ENCODE measurements around the gene TOPBP1. TPM values are rescaled to one million over a fixed set of nuclear protein-coding genes. Genes with fewer than 3 reads are reported as not detected.
A peak's percentile ranks its signal among the peaks of the same experiment; 100 is the strongest.

Gene TOPBP1
- total RNA-seq, 4 donors from 2014 or later, result 15.6 to 29.1 (median 17.5) TPM

DNA sequence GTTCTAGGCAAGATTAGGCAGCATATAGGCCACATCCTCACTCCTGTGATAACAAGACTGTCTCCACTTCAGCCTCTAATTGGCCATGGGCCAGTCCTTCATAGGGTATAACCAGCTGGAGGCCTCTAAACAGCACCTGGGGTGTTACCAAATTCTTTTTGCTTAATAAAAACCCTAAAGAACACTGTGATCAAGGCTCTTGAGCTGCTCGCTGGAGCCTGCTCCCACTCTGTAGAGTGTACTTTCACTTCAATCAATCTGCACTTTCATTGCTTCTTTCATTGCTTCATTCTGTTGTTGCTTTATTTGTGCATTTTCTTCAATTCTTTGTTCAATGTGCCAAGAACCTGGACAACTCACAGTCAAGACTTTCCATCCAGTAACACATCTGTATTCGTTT, 36.2 kb upstream of the TOPBP1 start:
- no peaks in the 10 kb centered on the region for H3K4me1 ChIP-seq
- H3K4me3 ChIP-seq, result no peak overlapping the region
- peaks cover 0 to 4% (median 0%) of the 10 kb centered on the region in 4 donors for H3K9me3 ChIP-seq
- H3K27ac ChIP-seq (replicated peaks in 1 of 4), result no peak overlapping the region
- H3K27me3 ChIP-seq, result no peaks in the 10 kb centered on the region
- 80% methylated on average over 2 of the region's 2 CpGs for WGBS
- TF ChIP-seq EP300 (IDR thresholded peaks at IDR 0.05), result no peak
- no peak for TF ChIP-seq POLR2A (IDR thresholded peaks at IDR 0.05; ENCODE audit: low read depth)
- TF ChIP-seq, protein P1, sequence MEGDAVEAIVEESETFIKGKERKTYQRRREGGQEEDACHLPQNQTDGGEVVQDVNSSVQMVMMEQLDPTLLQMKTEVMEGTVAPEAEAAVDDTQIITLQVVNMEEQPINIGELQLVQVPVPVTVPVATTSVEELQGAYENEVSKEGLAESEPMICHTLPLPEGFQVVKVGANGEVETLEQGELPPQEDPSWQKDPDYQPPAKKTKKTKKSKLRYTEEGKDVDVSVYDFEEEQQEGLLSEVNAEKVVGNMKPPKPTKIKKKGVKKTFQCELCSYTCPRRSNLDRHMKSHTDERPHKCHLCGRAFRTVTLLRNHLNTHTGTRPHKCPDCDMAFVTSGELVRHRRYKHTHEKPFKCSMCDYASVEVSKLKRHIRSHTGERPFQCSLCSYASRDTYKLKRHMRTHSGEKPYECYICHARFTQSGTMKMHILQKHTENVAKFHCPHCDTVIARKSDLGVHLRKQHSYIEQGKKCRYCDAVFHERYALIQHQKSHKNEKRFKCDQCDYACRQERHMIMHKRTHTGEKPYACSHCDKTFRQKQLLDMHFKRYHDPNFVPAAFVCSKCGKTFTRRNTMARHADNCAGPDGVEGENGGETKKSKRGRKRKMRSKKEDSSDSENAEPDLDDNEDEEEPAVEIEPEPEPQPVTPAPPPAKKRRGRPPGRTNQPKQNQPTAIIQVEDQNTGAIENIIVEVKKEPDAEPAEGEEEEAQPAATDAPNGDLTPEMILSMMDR (IDR thresholded peaks at IDR 0.05), result no peak
- no peak for TF ChIP-seq POLR2AphosphoS5 (IDR thresholded peaks at IDR 0.05)
- H3K36me3 ChIP-seq, result no peaks in the 10 kb centered on the region
- intact Hi-C loops (cut with DNase I), result no loop called here
- DNase-seq (ENCODE audit: extremely low spot score), result no peak

DNA sequence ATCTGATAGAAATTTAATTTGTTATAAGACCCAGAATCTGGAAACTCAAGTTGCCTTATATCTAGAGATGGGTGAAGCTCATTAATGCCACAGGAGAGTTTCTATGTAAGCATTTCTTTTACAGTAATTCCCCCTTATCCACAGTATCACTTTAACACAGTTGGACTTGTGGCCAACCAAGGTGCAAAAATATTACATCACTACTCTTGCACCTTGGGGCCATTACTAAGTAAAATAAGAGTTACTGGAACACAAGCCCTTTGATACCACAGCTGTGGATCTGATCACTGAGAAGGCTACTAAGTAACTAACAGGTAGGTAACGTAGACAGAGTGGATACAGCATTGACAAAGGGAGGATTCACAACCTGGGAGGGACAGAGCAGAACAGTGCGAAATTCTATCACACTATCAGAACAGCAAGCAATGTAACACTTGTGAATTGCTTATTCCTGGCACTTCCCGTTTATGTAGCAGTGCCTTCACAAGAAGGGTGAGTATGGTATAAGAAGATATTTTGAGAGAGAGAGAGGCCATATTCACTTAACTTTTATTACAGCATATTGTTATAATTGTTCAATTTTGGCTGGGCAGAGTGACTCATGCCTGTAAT, 33.9 kb upstream of the TOPBP1 start:
- no peak for DNase-seq (ENCODE audit: extremely low spot score)
- 83% methylated on average over 3 of the region's 3 CpGs for WGBS
- TF ChIP-seq POLR2A (IDR thresholded peaks at IDR 0.05; ENCODE audit: low read depth) (no peak), POLR2AphosphoS5 (IDR thresholded peaks at IDR 0.05) (no peak), EP300 (IDR thresholded peaks at IDR 0.05) (no peak)
- TF ChIP-seq, protein P1 (IDR thresholded peaks at IDR 0.05), result no peak
- Histone ChIP-seq H3K27ac (replicated peaks in 1 of 4) (no peak overlapping the region), H3K9me3 (peaks cover 0 to 4% (median 0%) of the 10 kb centered on the region in 4 donors), H3K27me3 (no peaks in the 10 kb centered on the region), H3K36me3 (no peaks in the 10 kb centered on the region), H3K4me3 (no peak overlapping the region), H3K4me1 (no peaks in the 10 kb centered on the region)
- intact Hi-C loops (cut with DNase I), result no loop called here

DNA sequence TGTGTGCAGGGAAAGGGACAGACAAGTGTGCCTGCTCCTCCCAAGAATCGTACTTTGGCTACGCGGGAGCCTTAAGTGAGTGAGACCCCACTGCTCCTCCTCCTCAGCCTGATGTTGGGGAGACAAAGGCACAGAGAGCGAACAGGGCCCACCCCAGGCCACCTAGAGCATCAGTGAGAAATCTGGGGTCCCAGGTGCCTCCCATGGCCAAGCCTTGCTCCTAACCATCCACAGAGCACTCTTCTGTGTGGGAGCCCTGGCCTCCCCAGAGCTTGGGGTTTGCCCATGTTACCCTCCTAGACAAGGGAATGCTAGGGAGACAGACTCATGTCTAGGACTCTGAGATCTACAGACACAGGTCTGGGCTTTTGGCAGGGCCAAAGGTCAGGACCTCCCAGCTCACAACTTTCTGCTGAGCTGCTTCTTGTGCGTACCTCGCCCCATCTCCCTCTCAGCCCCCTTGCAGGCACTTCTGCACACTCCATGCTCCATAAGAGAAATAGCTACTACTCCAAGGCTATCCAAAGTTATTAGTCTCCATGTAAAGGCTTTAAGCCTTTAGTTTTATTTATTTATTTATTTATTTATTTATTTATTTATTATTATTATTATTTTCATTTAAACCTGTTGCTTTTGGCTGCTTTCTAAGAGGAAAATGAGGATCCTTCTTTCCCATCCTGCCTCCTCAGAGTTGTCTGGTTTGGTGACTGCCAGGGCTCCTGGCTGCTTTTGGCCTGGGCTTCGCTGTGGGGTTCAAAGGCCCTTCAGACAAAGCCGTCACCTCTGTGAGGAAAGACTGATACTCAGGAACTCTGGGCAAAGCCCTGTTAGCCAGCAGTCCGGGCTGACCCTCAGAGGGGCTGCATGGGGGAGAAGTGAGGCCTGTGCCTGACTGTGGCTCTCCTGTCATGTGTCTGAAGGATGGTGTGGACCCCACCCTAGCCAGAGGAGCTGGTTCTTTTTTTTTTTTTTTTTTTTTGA, 32.8 kb upstream of the TOPBP1 start:
- Histone ChIP-seq H3K27me3 (no peaks in the 10 kb centered on the region), H3K4me3 (no peak overlapping the region), H3K36me3 (no peaks in the 10 kb centered on the region), H3K27ac (replicated peaks in 1 of 4) (no peak overlapping the region), H3K4me1 (no peaks in the 10 kb centered on the region), H3K9me3 (peaks cover 0 to 4% (median 0%) of the 10 kb centered on the region in 4 donors)
- intact Hi-C loops (cut with DNase I), result no loop called here
- no peak for TF ChIP-seq EP300 (IDR thresholded peaks at IDR 0.05)
- no peak for TF ChIP-seq POLR2AphosphoS5 (IDR thresholded peaks at IDR 0.05)
- TF ChIP-seq, protein P1 (IDR thresholded peaks at IDR 0.05), result no peak
- no peak for TF ChIP-seq POLR2A (IDR thresholded peaks at IDR 0.05; ENCODE audit: low read depth)
- peak; percentile 66 for DNase-seq (ENCODE audit: extremely low spot score)
- 95% methylated on average over 8 of the region's 9 CpGs for WGBS

DNA sequence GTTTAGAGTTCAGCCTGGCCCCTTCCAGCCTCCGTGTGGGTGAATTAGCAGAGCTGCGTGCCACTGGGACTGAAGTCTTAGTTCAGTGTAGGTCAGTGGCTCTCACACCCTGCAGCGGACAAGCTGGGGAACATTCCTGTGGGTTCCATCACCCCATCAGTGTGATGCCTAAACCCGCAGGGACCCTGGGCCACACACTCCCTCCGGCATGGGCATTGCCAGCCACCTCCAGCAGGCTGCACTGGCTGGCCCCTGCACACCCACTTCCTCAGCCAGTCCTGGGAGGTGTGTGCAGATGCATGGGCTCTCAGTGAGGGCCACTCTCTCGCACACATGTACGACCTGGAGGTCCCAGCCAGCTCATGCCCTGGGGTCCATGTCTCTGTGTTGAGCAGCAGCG, 32.1 kb upstream of the TOPBP1 start:
- H3K36me3 ChIP-seq, result no peaks in the 10 kb centered on the region
- H3K9me3 ChIP-seq, result peaks cover 0 to 4% (median 0%) of the 10 kb centered on the region in 4 donors
- no peaks in the 10 kb centered on the region for H3K27me3 ChIP-seq
- TF ChIP-seq POLR2AphosphoS5 (IDR thresholded peaks at IDR 0.05) (no peak), EP300 (IDR thresholded peaks at IDR 0.05) (no peak), POLR2A (IDR thresholded peaks at IDR 0.05; ENCODE audit: low read depth) (no peak)
- TF ChIP-seq, protein P1 (IDR thresholded peaks at IDR 0.05), result no peak
- intact Hi-C loops (cut with DNase I), result no loop called here
- 78% methylated on average over 4 of the region's 8 CpGs for WGBS
- H3K4me3 ChIP-seq, result no peak overlapping the region
- H3K4me1 ChIP-seq, result no peaks in the 10 kb centered on the region
- no peak overlapping the region for H3K27ac ChIP-seq (replicated peaks in 1 of 4)
- DNase-seq (ENCODE audit: extremely low spot score), result peak; percentile 82

Data from esophagus muscularis mucosa (tissue), 4 donors.